ENCODE data around the gene CATSPERE. TPM values are rescaled to one million over a fixed set of nuclear protein-coding genes. Genes with fewer than 3 reads are reported as not detected.
"Not testable (repeated sequence)": the region's sequence is repeated elsewhere in the genome, so short reads cannot be mapped to it uniquely, and the experiment has no call there.

CATSPERE gene
- polyA plus RNA-seq, 1 experiment: 0.20 TPM

GRCh38 chr1:244466724-244467123 lies 5.7 kb downstream of the CATSPERE start:
- Histone ChIP-seq H3K4me3 (ENCODE audit: low read depth, low read length) (no peak overlapping the region), H3K36me3 (ENCODE audit: control insufficient read depth, insufficient read depth, low read length) (no peaks in the 10 kb centered on the region), H3K27me3 (ENCODE audit: control insufficient read depth, insufficient read depth, low read length) (no peaks in the 10 kb centered on the region)
- ChIA-PET POLR2A (no interaction called here), CTCF (no interaction called here)
- no peak for TF ChIP-seq CTCF (IDR thresholded peaks at IDR 0.05; ENCODE audit: insufficient read depth, low read depth, low read length)
- DNase-seq (ENCODE audit: low read depth): no peak

GRCh38 chr1:244473059-244473605 lies 12.1 kb downstream of the CATSPERE start:
- POLR2A ChIA-PET: no interaction called here

DNA sequence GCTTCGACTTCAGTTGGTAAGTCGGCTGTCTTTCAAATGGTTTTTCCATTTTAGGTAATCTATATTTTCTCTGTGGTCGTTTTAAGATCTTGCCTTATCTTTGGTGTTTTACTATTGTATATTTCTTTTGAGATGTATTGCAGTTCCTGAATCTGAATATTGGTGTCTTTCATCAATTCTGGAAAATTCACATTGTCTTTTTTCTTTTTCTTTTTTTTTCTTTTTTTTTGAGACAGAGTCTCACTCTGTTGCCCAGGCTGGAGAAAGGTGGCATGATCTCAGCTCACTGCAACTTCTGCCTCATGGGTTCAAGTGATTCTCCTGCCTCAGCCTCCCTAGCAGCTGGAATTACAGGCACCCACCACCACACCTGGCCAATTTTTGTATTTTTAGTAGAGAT lies 23.9 kb downstream of the CATSPERE start:
- H3K27me3 ChIP-seq (ENCODE audit: control insufficient read depth, insufficient read depth, low read length); H3K36me3 ChIP-seq (ENCODE audit: control insufficient read depth, insufficient read depth, low read length); H3K4me3 ChIP-seq (ENCODE audit: low read depth, low read length); POLR2A ChIA-PET; DNase-seq (ENCODE audit: low read depth); CTCF ChIA-PET: not testable (repeated sequence)

More at GRCh38 chr1:244473059-244473605, 12.1 kb downstream of the CATSPERE start:
- H3K27me3 ChIP-seq (ENCODE audit: control insufficient read depth, insufficient read depth, low read length): no peaks in the 10 kb centered on the region
- no peak overlapping the region for H3K4me3 ChIP-seq (ENCODE audit: low read depth, low read length)
- no peak for TF ChIP-seq CTCF (IDR thresholded peaks at IDR 0.05; ENCODE audit: insufficient read depth, low read depth, low read length)
- no peak for DNase-seq (ENCODE audit: low read depth)
- CTCF ChIA-PET: no interaction called here
- H3K36me3 ChIP-seq (ENCODE audit: control insufficient read depth, insufficient read depth, low read length): no peaks in the 10 kb centered on the region

GRCh38 chr1:244494653-244495052 lies 33.6 kb downstream of the CATSPERE start:
- H3K27me3 ChIP-seq (ENCODE audit: control insufficient read depth, insufficient read depth, low read length): no peaks in the 10 kb centered on the region
- no peaks in the 10 kb centered on the region for H3K36me3 ChIP-seq (ENCODE audit: control insufficient read depth, insufficient read depth, low read length)
- no peak for TF ChIP-seq CTCF (IDR thresholded peaks at IDR 0.05; ENCODE audit: insufficient read depth, low read depth, low read length)
- no peak overlapping the region for H3K4me3 ChIP-seq (ENCODE audit: low read depth, low read length)
- ChIA-PET POLR2A (no interaction called here), CTCF (no interaction called here)
- DNase-seq (ENCODE audit: low read depth): no peak

DNA sequence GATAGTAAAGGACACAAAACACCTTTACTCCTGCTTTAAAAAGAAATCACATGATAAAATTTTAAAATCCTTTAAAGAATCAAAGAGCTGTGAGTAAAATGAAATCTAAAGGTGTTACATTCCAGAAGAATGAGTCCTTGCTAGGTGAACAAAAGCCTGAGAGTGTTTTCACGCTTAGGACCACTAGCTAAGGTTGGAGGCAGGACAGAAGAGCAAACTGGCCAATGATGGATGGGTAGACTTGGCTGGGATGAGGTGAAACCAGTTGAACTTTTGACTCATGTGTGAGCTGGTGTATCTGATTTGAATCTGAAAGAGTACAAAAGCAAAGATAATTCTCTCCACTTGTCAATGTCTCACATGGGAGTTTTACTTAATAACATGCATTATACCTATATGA lies 35.1 kb downstream of the CATSPERE start:
- ChIA-PET POLR2A (no interaction called here), CTCF (no interaction called here)
- TF ChIP-seq CTCF (IDR thresholded peaks at IDR 0.05; ENCODE audit: insufficient read depth, low read depth, low read length): no peak
- Histone ChIP-seq H3K4me3 (ENCODE audit: low read depth, low read length) (no peak overlapping the region), H3K36me3 (ENCODE audit: control insufficient read depth, insufficient read depth, low read length) (no peaks in the 10 kb centered on the region), H3K27me3 (ENCODE audit: control insufficient read depth, insufficient read depth, low read length) (no peaks in the 10 kb centered on the region)
- no peak for DNase-seq (ENCODE audit: low read depth)

DNA sequence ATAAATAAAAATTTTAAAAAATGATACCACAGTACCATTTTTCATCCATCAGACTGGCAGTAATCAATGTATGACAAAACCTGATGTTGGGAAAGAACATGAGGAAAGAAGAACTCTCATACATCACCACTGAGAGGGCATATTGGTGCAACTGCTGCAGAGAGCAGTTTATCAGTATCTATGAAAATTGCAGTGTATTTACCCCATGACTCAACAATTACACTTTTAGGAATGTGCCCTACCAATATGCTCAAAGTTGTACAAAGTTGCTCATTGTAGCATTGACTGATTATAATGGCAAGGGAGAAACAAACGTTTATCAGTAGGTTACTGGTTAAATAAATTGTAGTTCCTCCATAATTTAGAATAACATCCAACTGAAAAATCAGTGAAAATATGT lies 36.7 kb downstream of the CATSPERE start:
- Histone ChIP-seq H3K36me3 (ENCODE audit: control insufficient read depth, insufficient read depth, low read length) (no peaks in the 10 kb centered on the region), H3K27me3 (ENCODE audit: control insufficient read depth, insufficient read depth, low read length) (no peaks in the 10 kb centered on the region), H3K4me3 (ENCODE audit: low read depth, low read length) (no peak overlapping the region)
- CTCF ChIA-PET: no interaction called here
- POLR2A ChIA-PET: no interaction called here
- no peak for DNase-seq (ENCODE audit: low read depth)
- TF ChIP-seq CTCF (IDR thresholded peaks at IDR 0.05; ENCODE audit: insufficient read depth, low read depth, low read length): no peak

DNA sequence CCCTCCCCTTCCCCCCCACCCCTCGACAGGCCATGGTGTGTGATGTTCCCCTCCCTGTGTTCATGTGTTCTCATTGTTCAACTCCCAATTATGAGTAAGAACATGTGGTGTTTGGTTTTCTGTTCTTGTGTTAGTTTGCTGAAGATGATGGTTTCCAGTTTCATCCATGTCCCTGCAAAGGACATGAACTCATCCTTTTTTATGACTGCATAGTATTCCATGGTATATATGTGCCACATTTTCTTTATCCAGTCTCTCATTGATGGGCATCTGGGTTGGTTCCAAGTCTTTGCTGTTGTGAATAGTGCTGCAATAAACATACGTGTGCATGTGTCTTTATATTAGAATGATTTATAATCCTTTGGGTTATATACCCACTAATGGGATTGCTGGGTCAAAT lies 38.4 kb downstream of the CATSPERE start:
- DNase-seq (ENCODE audit: low read depth); H3K4me3 ChIP-seq (ENCODE audit: low read depth, low read length); POLR2A ChIA-PET; H3K36me3 ChIP-seq (ENCODE audit: control insufficient read depth, insufficient read depth, low read length); CTCF ChIA-PET; H3K27me3 ChIP-seq (ENCODE audit: control insufficient read depth, insufficient read depth, low read length): not testable (repeated sequence)

DNA sequence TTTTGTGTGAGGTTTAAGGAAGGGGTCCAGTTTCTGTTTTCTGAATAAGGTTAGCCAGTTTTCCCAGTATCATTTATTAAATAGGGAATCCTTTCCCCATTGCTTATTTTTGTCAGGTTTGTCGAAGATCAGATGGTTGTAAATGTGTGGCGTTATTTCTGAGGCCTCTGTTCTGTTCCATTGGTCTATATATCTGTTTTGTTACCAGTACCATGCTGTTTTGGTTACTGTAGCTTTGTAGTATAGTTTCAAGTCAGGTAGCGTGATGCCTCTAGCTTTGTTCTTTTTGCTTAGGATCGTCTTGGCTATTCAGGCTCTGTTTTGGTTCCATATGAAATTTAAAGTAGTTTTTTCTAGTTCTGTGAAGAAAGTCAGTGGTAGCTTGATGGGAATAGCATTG lies 39.4 kb downstream of the CATSPERE start:
- CTCF ChIA-PET; H3K36me3 ChIP-seq (ENCODE audit: control insufficient read depth, insufficient read depth, low read length); H3K4me3 ChIP-seq (ENCODE audit: low read depth, low read length); H3K27me3 ChIP-seq (ENCODE audit: control insufficient read depth, insufficient read depth, low read length); DNase-seq (ENCODE audit: low read depth); POLR2A ChIA-PET: not testable (repeated sequence)

Measured in BJ (cell line).